NCI-H1105 treated with DMSO at 0.1 percent for 48 hours (cell line): ENCODE measurements around the gene TTLL13.
"Not testable (repeated sequence)": the region's sequence is repeated elsewhere in the genome, so short reads cannot be mapped to it uniquely, and the experiment has no call there.

Experiments
- DNase-seq: peaks from one replicate; lab custom pipeline; 2025; lab: John Stamatoyannopoulos, UW

The TTLL13 gene

DNA sequence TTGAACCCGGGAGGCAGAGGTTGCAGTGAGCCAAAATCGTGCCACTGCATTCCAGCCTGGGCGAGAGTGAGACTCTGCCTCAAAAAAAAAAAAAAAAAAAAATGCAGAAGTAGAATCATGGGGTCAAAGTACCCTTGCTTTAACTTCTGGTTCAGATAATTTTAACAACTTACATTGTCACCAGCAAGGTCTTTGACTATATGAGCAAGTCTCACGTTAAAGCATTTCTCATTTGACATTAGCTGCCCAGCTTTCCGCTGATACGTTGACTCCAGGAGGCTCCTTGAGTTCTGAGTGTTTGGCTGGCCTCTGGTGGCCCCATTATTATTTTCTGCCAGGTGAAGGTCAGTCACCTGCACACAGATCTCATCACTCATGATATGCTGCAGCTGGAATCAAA is 32.3 kb downstream of the TTLL13 start:
- DNase-seq, result not testable (repeated sequence)

DNA sequence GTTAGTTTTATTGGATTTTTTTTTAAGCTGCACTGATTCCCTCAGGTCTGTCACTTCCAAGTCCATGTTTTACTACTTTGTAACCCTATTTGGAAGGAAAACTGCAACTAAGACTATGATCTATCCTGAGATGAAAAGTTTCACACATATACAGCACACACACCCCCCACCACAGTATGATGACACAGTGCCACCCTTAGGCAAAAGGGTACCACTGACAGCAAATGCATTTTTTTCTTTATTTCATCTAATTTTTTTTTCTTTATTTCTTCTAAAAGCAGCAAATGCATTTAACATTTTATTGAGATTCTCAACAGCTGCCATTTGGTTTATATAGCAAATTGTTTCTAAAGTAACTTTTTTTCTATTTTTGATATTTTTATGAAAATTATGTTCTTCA is 37.3 kb downstream of the TTLL13 start:
- DNase-seq, result no peak

DNA sequence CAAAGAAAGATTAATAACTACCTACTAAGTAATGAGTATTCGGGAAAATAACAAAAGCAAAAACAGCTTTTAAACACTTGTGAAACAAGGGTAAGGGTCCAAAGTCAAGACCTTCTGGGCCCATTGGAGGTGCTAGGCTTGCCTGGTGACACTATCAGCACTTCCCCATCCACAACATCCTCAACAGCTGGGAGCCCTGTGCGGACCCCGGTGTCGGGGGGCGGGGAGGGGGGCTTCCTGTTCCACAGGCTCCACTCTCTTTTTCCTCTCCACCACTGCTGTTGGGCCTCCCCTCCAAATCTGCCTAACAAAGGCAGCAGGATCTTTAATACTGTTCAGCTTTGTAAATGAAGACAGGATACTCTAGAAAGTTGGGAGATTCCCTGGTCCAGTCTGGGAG is 37.7 kb downstream of the TTLL13 start:
- no peak for DNase-seq

DNA sequence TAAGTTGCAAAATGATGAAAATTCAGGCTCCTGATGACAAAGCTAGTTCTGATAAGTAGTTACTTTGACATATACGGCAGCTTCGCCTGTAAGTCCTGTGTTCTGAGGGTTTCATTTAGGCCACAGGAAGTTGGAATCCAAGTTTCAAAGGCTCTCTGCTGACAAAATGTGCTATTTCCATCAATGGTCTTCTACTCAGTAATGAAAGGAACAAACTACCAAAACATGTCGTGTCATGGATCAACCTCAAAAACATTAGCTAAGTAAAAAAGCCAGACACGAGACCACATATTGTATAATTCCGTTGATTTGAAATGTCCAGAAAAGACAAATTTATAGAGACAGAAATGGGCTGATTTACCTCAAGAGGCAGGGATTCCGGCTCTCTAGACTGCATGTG is 38.6 kb downstream of the TTLL13 start:
- DNase-seq, result no peak

DNA sequence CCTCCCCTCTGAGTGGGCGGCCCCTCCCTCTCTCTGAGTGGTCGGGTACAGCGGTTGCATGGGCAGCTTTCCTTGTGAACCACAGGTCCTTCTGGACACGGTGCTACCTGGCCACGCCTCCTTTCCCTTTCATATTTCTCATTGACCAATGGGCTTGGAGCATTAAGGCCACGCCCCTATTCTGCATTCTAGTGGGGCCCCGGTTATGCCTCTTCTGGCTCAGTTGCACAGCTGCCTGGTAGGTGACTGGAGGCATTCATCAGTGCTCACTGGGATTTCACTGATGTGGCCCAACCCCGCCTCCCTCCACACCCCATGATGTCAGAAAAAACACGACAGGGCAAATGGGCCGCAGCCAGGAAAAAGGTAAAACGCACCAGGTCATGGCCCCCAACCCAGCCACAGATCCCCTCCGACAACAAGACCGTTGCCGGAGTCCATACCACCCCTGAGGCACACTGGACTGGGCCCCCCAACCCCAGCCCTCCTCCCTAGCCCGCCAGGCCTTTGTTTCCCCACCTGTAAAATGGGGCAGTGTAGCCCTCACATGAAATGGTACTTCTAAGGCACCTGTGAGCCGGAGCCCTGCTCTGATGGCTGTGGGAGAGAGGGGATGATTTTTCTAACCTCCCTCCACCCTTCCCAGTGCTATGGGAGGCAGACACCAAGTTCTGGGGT is 42.5 kb downstream of the TTLL13 start:
- no peak for DNase-seq

DNA sequence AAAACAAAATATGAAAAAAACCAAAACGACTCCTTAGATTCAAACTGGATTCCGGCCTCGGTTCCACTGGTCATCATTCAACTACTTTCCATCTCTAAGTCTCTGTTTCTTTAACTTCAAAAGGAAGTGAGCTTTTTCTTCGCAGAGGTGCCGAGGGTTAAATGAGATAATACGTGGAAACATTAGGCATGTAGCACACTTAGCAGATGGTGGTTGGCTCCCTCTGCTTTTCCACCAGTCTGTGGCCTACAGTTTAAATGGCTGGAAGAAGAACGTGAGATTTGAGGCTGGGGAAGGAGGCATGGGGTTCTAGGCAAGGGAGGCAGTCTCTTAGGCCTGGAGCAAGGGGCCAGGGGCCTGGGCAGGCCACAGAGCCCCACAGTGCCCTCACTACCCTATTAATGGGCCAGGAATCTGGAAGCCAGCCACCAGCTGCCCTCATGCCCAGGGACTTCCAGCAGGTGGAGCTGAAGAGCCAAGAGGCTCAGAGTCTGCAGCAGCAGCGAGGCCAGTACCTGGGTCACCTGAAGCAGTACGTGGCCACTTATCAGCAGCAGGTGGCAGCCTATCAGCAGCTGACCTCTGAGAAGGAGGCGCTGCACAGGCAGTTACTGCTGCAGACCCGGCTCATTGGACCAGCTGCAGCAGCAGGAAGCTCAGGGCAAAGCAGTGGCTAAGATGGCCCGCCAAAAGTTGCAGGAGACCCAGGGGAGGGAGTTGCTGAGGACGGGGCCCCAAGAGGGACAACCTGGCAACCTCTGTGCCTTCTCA is 43.9 kb downstream of the TTLL13 start:
- DNase-seq, result peak; percentile 76

DNA sequence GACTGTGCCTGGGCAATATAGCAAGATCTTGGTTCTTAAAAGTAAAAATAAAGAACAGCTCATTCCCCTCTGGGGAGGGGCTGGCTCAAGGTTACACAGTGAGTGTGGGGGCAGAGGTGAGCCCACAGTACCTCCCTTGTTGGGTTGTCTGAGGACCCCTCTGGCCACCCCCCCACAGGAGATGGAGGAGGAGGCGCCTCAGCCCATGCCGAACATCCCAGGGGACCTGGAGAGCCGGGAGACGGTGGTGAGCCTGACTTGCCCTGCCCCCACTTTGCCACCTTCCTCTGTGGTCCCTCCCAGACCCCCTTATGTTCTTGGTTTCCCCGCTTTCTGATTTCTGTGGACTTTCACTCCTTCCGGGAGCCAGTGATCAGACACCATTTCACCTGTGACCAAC is 44.8 kb downstream of the TTLL13 start:
- no peak for DNase-seq

DNA sequence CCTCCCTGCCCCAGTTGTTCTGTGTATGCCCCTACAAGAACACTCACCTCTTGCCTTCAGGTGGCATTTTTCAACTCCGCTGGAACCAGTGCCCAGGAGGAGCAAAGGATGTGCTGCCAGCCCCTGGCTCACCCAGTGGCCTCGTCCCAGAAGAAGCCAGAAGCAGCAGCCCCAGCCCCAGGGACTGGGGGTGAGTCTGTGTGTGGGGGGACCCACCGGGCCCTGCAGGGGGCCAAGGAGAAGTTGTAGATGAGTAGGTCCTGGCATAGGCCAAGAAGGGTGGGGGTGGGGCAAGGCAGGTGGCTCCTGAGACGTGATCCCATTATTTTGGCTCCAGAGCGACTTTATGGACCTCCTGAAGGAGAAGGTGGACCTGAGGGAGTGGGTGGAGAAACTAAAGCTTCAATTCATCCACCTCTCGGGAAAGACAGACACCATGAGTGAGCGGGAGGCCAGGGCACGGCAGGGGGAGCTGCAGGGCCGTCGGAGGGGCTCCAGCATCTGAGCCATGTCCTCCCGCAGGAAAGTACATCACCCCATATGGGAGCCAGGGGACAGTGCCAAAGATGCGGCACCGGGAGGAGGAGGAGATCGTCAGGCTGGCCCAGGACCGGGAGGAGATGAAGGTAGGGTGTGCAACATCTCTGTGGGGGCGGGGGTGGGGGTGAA is 45.4 kb downstream of the TTLL13 start:
- no peak for DNase-seq

DNA sequence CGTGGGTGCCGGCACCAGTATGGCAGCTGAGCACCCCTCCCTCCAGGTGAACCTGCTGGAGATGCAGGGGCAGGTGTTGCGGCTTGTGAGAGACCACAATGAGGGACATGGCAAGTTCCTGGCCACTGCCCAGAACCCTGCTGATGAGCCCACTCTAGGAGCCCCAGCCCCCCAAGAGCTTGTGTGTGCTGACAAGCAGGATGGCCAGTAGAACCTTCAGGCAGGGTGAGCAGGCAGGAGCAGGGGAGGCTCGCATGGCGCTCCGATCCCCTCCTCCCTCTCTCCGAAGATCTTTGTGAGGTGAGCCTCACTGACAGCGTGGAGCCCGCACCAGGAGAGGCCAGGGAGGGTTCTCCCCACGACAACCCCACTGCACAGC is 45.9 kb downstream of the TTLL13 start:
- DNase-seq, result peak; percentile 17

DNA sequence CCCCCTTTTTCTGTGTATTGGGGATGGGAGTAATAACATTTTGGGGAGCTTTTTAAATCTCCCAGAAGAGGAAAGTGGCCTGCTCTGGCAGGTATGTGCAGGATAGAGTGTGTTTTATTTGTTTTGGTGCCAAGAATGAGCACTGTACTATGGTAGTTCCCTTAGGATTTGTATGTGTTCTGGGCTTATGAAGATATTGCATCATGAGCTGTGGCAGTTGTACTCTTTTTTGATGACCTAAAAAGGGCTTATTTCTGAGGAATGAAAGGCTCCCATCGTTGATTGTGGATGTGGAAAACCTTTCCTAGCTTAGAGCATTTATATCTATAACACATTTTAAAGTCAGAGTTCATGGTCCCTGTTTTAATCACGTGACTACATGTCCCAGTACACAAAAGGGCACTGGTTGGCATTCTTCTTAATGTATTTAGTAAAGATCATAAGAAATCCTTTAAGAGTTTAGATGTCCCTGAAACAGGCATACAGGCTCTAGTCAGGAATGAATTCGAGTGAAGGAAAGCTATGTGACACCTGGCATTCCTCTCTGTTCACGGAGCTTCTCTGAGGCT is 47.0 kb downstream of the TTLL13 start:
- DNase-seq, result not testable (repeated sequence)

DNA sequence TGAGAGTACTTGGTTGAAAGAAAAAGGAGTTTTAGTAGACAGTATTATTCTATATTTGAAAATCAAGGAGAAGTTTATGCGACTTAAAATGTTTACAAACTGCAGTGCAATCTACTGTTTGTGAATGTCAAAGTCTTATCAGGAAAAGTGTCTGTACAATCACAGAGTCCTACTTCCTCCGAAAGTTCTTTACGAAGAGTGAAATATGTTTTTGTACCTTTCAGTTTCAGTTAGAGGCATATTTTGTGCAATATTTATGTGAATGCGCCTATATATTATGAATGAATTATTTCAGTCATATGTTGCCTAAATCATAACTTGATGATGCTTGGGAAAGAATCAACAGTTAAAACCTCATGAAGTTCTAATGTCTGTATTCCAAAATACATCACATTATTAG is 47.7 kb downstream of the TTLL13 start:
- no peak for DNase-seq

DNA sequence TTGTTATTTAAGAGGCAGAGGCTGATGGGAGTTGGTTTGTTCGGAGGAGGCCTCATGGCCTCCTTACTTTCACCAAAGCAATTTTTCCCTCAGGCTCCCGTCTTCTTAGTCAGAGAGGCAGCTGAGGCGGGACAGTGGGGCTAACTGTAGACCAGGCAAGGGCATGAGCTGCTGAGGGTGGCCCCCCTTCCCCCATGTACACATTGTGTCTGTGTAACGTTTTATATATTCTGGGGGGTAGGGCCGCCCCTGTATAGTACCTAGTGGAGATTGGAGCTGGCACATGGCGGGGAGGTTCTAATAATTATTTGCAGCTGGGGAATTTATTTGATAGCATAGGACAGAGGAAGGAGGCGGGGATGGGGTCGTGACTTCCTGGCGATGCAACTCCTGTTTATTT is 51.2 kb downstream of the TTLL13 start:
- no peak for DNase-seq

DNA sequence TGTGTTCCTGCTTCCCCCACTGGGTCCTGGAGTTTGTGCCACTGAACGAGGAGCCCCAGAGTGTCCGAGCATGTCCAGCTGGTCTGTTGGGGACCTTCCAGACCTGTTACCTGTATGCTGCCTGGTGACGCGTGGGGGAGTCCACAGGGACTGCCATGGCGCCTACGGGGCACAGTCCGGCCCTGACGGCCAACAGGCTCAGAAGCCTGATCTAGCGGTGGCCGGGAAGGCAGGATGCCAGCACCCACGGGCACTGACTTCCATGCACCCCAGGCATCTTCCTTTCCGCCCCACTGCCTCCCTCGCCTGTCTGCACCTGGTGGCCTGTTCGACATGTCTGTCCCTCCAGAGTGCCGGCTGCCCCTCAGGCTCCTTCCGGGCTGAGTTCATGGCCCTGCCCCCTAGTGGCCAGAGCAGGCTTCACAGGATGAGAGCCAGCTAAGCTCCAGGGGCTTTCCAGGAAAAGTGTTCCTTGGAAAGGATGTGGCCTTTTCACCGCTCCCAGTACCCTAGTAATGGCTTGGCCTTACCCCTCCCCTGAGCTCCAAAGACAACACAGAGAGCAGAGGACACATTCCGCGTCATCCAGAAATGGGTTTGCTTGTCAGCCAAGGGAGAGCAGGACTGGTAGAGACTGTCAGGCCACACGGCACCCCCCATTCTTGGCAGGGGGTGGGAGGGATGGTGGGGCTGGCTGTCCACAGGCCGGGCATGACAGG is 51.8 kb downstream of the TTLL13 start:
- no peak for DNase-seq

DNA sequence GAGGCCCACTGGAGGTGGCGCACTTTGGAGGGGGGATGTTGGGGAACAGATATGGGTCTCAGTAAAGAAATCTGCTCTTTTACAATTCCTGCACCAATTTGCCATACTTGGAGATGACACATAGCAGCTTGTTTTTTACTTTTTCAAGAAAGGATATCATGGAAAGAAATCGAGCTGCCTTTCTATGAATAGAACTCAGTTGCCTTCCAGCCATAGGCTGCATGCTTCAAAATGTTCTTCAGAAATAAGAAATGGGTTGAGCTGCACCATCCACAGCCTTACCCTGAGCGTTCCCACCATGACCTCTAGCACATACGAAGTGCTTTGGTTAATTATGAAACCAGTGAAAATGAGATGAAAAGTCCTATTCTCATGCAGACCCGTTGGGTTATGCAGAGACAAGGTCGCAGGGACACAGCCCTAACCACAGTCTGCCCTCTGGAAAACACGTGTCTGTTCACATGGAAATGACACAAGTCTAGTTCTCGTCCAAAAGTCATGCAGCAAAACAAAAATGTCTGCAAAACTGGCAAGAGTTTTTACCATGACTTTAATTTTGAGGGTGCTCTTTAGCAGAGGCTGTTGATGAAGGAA is 52.4 kb downstream of the TTLL13 start:
- DNase-seq, result no peak

DNA sequence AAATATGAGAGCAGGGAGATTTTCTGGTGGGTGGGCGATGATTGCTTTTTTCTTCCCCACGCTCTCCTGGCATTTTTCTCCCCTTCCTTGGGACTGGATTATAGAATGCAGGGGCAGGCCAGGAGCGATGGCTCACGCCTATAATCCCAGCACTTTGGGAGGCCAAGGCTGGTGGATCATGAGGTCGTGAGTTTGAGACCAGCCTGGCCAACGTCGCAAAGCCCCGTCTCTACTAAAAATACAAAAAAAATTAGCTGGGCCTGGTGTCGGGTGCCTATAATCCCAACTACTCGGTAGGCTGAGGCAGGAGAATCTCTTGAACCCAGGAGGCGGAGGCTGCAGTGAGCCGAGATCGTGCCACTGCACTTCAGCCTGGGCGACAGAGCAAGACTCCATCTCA is 56.0 kb downstream of the TTLL13 start:
- DNase-seq, result not testable (repeated sequence)

DNA sequence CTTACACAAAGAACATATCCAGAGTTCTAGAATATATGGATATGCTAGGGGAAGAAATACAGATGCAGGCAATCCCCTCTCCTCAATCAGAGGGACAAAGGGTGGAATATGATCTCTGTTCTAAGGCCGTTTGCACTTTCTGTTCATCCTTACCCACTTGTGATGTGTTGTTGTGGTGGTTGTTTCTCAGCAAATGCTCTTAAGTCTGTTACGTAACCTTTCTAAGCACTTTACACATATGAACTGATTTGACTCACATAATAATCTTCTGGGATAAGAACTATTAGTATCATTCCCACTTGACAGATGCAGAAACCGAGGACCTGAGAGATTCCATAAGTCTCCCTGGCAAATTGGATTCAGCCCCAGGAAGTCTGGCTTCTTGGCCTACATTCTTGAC is 56.6 kb downstream of the TTLL13 start:
- DNase-seq, result no peak

DNA sequence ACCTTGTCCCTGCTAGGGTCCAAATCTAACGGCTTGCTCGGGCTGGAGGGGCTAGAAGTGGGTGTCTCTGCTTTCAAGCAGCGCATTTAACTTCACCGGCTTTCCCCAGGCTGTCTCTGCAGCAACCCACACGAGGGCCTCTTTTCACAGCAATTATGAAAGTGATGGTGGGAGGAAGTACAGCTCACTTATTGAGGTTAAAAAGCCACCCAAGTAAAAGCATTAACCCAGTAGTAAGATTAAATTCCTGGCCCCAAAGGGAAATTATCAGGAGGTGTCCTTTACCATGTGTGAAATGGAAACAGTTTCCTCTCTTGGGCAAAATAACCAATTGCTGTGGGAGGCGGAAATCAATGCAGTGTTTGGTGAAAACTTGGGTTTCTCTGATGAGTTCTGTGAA is 57.2 kb downstream of the TTLL13 start:
- DNase-seq, result no peak

DNA sequence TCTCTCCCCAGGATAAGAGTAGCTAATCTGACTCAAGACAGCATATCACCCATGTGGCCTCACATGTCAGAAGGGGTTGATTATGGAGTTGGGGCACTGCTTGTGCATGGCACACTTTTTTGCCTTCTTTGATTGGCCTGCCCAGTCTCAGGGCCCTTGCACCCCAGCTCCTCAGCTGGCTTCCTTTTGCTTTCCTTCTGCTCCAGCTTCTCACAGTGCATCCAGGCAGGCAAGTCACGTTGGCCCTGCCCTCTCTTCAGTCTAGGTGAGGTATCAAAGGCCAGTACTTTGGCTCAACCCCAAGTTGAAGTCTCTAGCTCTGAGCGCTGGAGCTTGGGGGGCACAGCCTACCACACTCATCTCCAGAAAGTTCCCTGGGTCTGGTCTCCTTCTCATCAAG is 58.3 kb downstream of the TTLL13 start:
- no peak for DNase-seq

DNA sequence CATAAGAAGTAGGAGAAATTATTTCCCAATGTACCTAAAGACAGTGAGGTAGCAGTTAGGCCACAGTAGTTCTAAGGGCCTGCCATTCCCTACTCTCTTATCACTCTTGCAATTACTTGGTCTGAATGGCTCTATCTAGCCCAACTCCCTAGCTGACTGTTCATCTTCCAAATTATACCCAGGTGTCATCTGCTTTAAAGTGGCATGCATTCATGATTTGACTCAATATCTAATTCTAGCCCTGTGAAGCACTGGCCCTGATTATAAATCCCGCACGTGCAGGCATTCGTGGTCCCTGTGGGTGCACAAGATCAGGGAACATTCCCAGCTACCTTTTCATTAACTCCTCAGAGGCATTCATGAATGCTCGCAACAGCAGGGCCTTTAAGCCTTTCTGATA is 59.7 kb downstream of the TTLL13 start:
- DNase-seq, result no peak
